OCI-LY1 (cell line): Measurements from ENCODE around the gene VPS37D.

Source experiments
- EZH2 ChIP-seq: fragments of 200-600 bp; sonication (generic), shearing (Covaris generic); IDR thresholded peaks from 2 replicates; pipeline ENCODE4 v1.8.0; 2017; ENCODE audit warnings: borderline replicate concordance, mixed run types, mild to moderate bottlenecking, antibody characterized with exemption, low read length, moderate library complexity, mixed read lengths
- TF ChIP-seq, protein P1 (sequence below): fragments of 200-600 bp; sonication (generic), shearing (Covaris generic); IDR thresholded peaks from 2 replicates; pipeline ENCODE4 v1.5.1; 2017; ENCODE audit warnings: mild to moderate bottlenecking, antibody characterized with exemption, low read length, moderate library complexity, mixed read lengths

DNA sequence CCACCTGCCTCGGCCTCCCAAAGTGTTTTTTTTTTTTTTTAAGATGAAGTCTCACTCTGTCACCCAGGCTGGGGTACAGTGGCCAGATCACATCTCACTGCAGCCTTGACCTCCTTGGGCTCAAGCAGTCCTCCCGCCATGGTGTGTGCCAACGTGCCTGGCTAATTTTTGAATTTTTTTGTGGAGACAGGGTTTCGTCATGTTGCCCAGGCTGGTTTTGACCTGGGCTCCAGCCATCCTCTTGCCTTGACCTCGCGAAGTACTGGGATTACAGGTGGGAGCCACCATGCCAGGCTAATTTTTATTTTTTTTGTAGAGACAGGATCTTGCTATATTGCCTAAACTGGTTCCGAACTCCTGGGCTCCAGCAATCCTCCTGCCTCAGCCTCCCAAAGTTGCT lies 34.3 kb upstream of the VPS37D start:
- TF ChIP-seq, protein P1, sequence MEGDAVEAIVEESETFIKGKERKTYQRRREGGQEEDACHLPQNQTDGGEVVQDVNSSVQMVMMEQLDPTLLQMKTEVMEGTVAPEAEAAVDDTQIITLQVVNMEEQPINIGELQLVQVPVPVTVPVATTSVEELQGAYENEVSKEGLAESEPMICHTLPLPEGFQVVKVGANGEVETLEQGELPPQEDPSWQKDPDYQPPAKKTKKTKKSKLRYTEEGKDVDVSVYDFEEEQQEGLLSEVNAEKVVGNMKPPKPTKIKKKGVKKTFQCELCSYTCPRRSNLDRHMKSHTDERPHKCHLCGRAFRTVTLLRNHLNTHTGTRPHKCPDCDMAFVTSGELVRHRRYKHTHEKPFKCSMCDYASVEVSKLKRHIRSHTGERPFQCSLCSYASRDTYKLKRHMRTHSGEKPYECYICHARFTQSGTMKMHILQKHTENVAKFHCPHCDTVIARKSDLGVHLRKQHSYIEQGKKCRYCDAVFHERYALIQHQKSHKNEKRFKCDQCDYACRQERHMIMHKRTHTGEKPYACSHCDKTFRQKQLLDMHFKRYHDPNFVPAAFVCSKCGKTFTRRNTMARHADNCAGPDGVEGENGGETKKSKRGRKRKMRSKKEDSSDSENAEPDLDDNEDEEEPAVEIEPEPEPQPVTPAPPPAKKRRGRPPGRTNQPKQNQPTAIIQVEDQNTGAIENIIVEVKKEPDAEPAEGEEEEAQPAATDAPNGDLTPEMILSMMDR: no peak
- no peak for TF ChIP-seq EZH2
